Adrenal gland (tissue), 5 donors: ENCODE results near the gene SLC9A3.

Source experiments
- POLR2A ChIP-seq, 2 donors: fragments of 450-650 bp; IDR thresholded peaks; one replicate each; pipeline ENCODE4 v1.6.1; 2017; ENCODE audit warnings: antibody characterized with exemption in 2 of 2, mild to moderate bottlenecking in 2 of 2, moderate library complexity in 1 of 2
- TF ChIP-seq, protein P1 (sequence below), 6 experiments: fragments of 450-650 bp in 4 of 6; fragments of 200-600 bp in 2 of 6; sonication (generic) in 1 of 6; IDR thresholded peaks; 1 replicate in 5 of 6; 2 replicates in 1 of 6; pipeline versions ENCODE4 v1.5.1 to v1.8.0; 2016 to 2021; ENCODE audit warnings: antibody characterized with exemption in 6 of 6, mild to moderate bottlenecking in 2 of 6, moderate library complexity in 1 of 6
- donor health status: DM: no; HTN: no; CAD: no.

DNA sequence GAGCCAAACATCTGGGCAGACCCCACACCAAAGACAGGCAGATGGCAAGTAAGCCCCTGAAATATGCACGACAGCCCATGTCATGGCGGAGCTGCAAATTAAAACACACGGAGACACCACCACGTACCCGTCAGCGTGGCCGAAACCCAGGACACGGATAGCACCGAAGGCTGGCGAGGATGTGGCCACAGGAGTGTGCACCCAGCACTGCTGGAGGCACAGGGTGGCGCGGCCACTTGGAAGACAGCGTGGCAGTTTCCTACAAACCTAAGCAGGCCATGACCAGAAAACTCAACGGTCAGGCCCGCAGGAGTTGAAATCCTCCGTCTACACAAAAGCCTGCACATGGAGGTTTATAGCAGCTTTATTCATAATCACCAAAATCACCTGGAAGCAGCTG is 12.8 kb downstream of the SLC9A3 start:
- TF ChIP-seq, protein P1, sequence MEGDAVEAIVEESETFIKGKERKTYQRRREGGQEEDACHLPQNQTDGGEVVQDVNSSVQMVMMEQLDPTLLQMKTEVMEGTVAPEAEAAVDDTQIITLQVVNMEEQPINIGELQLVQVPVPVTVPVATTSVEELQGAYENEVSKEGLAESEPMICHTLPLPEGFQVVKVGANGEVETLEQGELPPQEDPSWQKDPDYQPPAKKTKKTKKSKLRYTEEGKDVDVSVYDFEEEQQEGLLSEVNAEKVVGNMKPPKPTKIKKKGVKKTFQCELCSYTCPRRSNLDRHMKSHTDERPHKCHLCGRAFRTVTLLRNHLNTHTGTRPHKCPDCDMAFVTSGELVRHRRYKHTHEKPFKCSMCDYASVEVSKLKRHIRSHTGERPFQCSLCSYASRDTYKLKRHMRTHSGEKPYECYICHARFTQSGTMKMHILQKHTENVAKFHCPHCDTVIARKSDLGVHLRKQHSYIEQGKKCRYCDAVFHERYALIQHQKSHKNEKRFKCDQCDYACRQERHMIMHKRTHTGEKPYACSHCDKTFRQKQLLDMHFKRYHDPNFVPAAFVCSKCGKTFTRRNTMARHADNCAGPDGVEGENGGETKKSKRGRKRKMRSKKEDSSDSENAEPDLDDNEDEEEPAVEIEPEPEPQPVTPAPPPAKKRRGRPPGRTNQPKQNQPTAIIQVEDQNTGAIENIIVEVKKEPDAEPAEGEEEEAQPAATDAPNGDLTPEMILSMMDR (IDR thresholded peaks at IDR 0.05) = no peak
- no peak for TF ChIP-seq POLR2A (IDR thresholded peaks at IDR 0.05)
